GM19025 (cell line): ENCODE measurements around the gene SKP1.

Source experiments
- ATAC-seq: cut with Tn5 transposase; IDR thresholded peaks from one replicate; pipeline ENCODE4 v1.9.1; 2021; ENCODE audit warnings: mild to moderate bottlenecking, low read depth, moderate library complexity; ENCODE audit not compliant: unreplicated experiment

SKP1 gene

GRCh38 chr5:134143944-134144941 lies 32.5 kb downstream of the SKP1 start:
- ATAC-seq, result no peak

- ATAC-seq, result no peak
These were observed 33.3 kb downstream of the SKP1 start for GRCh38 chr5:134143431-134143830.

GRCh38 chr5:134142806-134143205 lies 33.9 kb downstream of the SKP1 start:
- ATAC-seq, result no peak

- ATAC-seq, result no peak
These were observed 34.7 kb downstream of the SKP1 start for GRCh38 chr5:134142052-134142451.

GRCh38 chr5:134141331-134142050 lies 35.3 kb downstream of the SKP1 start:
- no peak for ATAC-seq

- ATAC-seq, result no peak
These were observed 36.1 kb downstream of the SKP1 start for GRCh38 chr5:134140530-134141201.

- ATAC-seq, result no peak
These were observed 36.8 kb downstream of the SKP1 start for GRCh38 chr5:134139891-134140469.

GRCh38 chr5:134139377-134139851 lies 37.3 kb downstream of the SKP1 start:
- no peak for ATAC-seq

GRCh38 chr5:134138416-134139376 lies 38.1 kb downstream of the SKP1 start:
- peak; percentile 77 for ATAC-seq

- no peak for ATAC-seq
These were observed 40.0 kb downstream of the SKP1 start for GRCh38 chr5:134136771-134137170.

- ATAC-seq, result no peak
These were observed 40.5 kb downstream of the SKP1 start for GRCh38 chr5:134136221-134136631.

GRCh38 chr5:134135091-134135655 lies 41.6 kb downstream of the SKP1 start:
- ATAC-seq, result no peak

GRCh38 chr5:134133995-134134541 lies 42.7 kb downstream of the SKP1 start:
- ATAC-seq, result no peak

- no peak for ATAC-seq
These were observed 43.4 kb downstream of the SKP1 start for GRCh38 chr5:134133188-134133994.

GRCh38 chr5:134132372-134133187 lies 44.2 kb downstream of the SKP1 start:
- ATAC-seq, result peak; percentile 65

GRCh38 chr5:134131578-134132350 lies 45.0 kb downstream of the SKP1 start:
- ATAC-seq, result no peak
